ENCODE results near the gene WFDC2. TPM values are rescaled to one million over a fixed set of nuclear protein-coding genes. Genes with fewer than 3 reads are reported as not detected.

WFDC2 gene
- total RNA-seq, 1 donor from 2014 or later, result not detected

DNA sequence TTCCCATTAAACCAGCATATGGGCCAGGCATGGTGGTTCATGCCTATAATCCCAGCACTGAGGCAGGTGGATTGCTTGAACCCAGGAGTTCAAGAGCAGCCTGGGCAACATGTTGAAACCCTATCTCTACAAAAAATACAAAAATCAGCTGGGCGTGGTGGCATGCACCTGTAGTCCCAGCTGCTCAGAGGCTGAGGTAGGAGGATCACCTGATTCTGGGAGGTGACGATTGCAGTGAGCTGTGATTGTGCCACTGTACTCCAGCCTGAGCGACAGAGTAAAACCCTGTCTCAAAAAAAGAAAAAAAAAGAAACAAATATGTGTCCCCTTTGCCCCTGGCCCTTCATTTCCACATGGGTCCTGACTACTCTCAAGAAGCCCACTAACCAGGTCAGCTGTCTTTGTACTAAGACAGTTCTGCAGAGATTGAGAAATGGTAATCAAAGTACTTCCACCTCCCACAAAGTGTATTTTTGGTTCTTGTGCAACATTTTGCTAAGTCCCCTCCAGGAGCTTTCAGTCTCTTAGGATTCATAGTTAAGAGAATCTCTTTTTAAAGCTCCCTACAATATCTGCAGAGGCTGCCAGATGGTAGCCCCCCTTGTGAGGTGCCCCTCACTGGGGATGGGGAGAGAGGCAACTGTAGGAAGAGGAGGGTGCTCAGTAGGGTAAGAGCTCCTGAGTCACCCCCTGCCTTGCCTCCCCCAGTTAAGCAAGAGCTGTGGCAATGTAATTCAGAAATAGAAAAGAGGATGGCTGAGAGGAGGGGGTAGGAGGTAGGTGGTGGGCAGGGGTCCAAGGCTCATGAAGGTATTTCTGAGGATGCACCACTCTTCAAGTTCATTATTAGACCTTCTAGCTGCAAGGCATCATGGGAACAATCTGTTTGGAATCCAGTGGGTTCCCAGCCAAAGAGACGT is 16.5 kb upstream of the WFDC2 start:
- Histone ChIP-seq H3K4me3 (no peak overlapping the region), H3K9me3 (replicated peaks) (no peaks in the 10 kb centered on the region), H3K27ac (replicated peaks) (no peak overlapping the region), H3K36me3 (no peaks in the 10 kb centered on the region), H3K27me3 (ENCODE audit: low read depth) (peaks cover 3% of the 10 kb centered on the region), H3K4me1 (no peaks in the 10 kb centered on the region)
- TF ChIP-seq, protein P1, sequence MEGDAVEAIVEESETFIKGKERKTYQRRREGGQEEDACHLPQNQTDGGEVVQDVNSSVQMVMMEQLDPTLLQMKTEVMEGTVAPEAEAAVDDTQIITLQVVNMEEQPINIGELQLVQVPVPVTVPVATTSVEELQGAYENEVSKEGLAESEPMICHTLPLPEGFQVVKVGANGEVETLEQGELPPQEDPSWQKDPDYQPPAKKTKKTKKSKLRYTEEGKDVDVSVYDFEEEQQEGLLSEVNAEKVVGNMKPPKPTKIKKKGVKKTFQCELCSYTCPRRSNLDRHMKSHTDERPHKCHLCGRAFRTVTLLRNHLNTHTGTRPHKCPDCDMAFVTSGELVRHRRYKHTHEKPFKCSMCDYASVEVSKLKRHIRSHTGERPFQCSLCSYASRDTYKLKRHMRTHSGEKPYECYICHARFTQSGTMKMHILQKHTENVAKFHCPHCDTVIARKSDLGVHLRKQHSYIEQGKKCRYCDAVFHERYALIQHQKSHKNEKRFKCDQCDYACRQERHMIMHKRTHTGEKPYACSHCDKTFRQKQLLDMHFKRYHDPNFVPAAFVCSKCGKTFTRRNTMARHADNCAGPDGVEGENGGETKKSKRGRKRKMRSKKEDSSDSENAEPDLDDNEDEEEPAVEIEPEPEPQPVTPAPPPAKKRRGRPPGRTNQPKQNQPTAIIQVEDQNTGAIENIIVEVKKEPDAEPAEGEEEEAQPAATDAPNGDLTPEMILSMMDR (IDR thresholded peaks at IDR 0.05; ENCODE audit: borderline replicate concordance), result no peak
- intact Hi-C loops (cut with micrococcal nuclease), result no loop called here
- DNase-seq, result no peak

DNA sequence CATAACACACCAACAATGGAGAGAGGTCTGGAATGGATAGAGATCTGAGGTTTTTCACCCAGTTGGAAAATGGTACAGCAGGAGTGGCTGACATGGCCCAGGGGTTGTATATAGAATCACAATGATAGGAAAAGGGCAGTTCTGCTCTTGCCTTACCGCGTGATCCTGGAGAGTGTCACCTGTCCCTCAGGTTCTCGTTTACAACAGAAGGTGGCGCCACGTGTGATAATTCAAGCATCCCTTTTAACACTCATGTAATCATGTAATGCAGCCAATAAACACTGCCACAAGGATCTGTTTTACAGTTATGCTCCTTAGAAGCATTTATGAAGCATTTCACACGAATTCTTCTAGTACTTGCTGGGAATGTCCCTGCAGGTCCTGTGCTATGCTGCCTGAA is 12.9 kb upstream of the WFDC2 start:
- no peaks in the 10 kb centered on the region for H3K4me1 ChIP-seq

DNA sequence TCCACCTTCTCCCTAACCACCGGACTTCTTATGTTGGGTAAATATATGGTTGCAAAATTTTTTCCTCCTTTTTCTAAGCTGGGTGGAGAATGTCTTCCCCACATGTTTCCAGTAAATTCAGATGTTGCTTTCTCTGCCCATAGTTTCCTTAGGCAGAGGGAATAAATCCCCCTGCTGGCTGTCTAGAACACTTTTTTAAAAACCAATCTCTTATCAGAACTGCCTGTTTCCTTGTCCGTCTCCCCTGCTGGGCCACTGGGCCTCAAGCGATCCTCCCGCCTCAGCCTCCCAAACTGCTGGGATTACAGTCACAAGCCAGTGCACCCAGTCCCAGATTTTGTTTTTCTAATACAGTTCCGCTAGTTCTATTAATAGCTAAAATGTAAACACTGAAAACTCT is 9.9 kb upstream of the WFDC2 start:
- TF ChIP-seq, protein P1 (IDR thresholded peaks at IDR 0.05; ENCODE audit: borderline replicate concordance), result no peak
- intact Hi-C loops (cut with micrococcal nuclease), result no loop called here
- Histone ChIP-seq H3K27me3 (ENCODE audit: low read depth) (peaks cover 27% of the 10 kb centered on the region), H3K27ac (replicated peaks) (no peak overlapping the region), H3K4me1 (no peaks in the 10 kb centered on the region), H3K4me3 (no peak overlapping the region), H3K9me3 (replicated peaks) (no peaks in the 10 kb centered on the region), H3K36me3 (no peaks in the 10 kb centered on the region)
- DNase-seq, result no peak

More for the DNA sequence above, 12.9 kb upstream of the WFDC2 start:
- intact Hi-C loops (cut with micrococcal nuclease), result no loop called here
- Histone ChIP-seq H3K9me3 (replicated peaks) (no peaks in the 10 kb centered on the region), H3K36me3 (no peaks in the 10 kb centered on the region), H3K27ac (replicated peaks) (no peak overlapping the region), H3K27me3 (ENCODE audit: low read depth) (peaks cover 3% of the 10 kb centered on the region), H3K4me3 (no peak overlapping the region)
- TF ChIP-seq, protein P1 (IDR thresholded peaks at IDR 0.05; ENCODE audit: borderline replicate concordance), result peak; percentile 32
- DNase-seq, result no peak

DNA sequence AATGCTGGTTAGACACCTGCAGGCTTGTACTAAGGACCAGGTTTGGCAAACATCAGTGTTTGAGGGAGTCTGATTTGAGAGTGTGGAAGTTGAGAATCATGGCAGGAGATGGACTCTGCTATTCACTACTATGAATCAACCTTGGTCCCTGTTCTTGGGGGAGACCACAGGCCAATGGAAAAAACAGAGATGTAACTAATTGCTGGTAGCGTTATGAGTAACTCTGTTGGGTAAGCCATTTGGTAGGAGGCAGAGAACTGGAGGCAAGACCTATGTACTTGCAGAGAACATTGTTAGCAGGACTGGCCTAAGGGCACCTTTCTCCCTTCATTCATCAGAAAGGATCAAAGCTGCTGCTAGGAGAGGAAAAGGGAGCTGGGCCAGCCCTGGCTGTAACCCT is 8.3 kb upstream of the WFDC2 start:
- intact Hi-C loops (cut with micrococcal nuclease), result no loop called here
- no peak overlapping the region for H3K27ac ChIP-seq (replicated peaks)
- TF ChIP-seq, protein P1 (IDR thresholded peaks at IDR 0.05; ENCODE audit: borderline replicate concordance), result no peak
- H3K4me3 ChIP-seq, result no peak overlapping the region
- no peak for DNase-seq
- no peaks in the 10 kb centered on the region for H3K4me1 ChIP-seq
- H3K27me3 ChIP-seq (ENCODE audit: low read depth), result peaks cover 43% of the 10 kb centered on the region
- no peaks in the 10 kb centered on the region for H3K36me3 ChIP-seq
- no peaks in the 10 kb centered on the region for H3K9me3 ChIP-seq (replicated peaks)

DNA sequence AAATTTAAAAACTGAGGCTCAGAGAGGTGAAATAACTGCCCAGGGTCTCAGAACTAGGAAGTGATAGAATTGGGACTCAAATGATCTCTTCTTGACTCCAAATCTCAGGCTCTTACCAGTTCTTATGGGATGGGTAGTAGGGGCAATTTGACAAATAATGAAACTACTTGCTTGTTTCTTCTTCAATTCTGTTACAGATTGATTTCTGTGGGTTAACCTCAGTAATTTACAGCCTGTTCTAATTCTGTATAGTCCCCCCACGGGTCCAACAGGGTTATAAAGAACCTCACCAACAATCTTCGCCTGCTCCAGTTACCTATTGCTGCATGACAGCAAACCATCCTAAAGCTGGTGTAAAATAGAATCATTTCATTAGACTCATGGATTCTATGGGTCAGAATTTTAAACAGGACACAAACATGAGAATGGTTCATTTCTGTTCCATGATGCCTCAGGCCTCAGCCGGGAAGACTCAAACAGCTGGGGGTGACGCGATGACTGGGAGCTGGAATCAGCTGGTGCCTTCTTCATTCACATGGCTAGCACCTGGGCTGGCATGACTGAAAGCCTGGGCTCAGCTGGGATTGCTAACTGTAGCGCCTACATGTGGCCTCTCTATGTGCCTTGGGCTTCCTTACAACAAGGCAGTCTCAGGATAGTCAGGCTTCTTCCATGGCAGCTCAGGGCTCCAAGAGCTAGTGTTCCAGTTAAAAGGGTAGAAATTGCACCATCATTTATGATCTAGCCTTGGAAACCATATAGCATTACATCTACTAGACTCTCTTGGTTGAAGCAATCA is 6.6 kb upstream of the WFDC2 start:
- no peak for DNase-seq
- no peaks in the 10 kb centered on the region for H3K4me1 ChIP-seq
- TF ChIP-seq, protein P1 (IDR thresholded peaks at IDR 0.05; ENCODE audit: borderline replicate concordance), result no peak
- no peaks in the 10 kb centered on the region for H3K9me3 ChIP-seq (replicated peaks)
- no peak overlapping the region for H3K4me3 ChIP-seq
- intact Hi-C loops (cut with micrococcal nuclease), result no loop called here
- H3K36me3 ChIP-seq, result no peaks in the 10 kb centered on the region
- no peak overlapping the region for H3K27ac ChIP-seq (replicated peaks)
- H3K27me3 ChIP-seq (ENCODE audit: low read depth), result peaks cover 60% of the 10 kb centered on the region
